Breast epithelium (tissue), 4 donors: ENCODE data around the gene CIT. TPM values are rescaled to one million over a fixed set of nuclear protein-coding genes. Genes with fewer than 3 reads are reported as not detected.

Experiments
- DNase-seq, 2 donors: peaks; one replicate each; pipeline ENCODE4 v3.0.0-alpha.2; 2019; ENCODE audit warnings: low spot score in 2 of 2
- H3K27ac ChIP-seq, 2 donors: fragments of 200-600 bp; sonication (generic) in 1 of 2; one replicate each; pipeline ENCODE4 v1.5.1; 2016 to 2019; ENCODE audit warnings: mild to moderate bottlenecking in 1 of 2
- H3K27me3 ChIP-seq, 2 donors: fragments of 200-600 bp; sonication (generic) in 1 of 2; one replicate each; pipeline versions ENCODE4 v1.5.1 to v1.6.0; 2017 to 2019; ENCODE audit warnings: control low read depth in 1 of 2, mild to moderate bottlenecking in 1 of 2
- H3K36me3 ChIP-seq: fragments of 200-600 bp; one replicate; pipeline ENCODE4 v1.5.1; 2019
- H3K4me1 ChIP-seq, 2 donors: fragments of 200-600 bp; sonication (generic); one replicate each; pipeline ENCODE4 v1.5.1; 2016 to 2019; ENCODE audit warnings: control low read depth in 1 of 2
- H3K4me3 ChIP-seq, 3 donors: fragments of 200-600 bp; sonication (generic); 1 replicate in 2 of 3; 2 replicates in 1 of 3; pipeline ENCODE4 v1.5.1; 2016 to 2019; ENCODE audit warnings: mild to moderate bottlenecking in 3 of 3, moderate library complexity in 2 of 3
- H3K9me3 ChIP-seq, 2 donors: fragments of 200-600 bp; sonication (generic) in 1 of 2; one replicate each; pipeline ENCODE4 v1.5.1; 2016 to 2019; ENCODE audit warnings: control low read depth in 1 of 2
- POLR2A ChIP-seq: fragments of 450-650 bp; IDR thresholded peaks from one replicate; pipeline ENCODE4 v1.6.1; 2016; ENCODE audit warnings: antibody characterized with exemption, mild to moderate bottlenecking, moderate library complexity
- POLR2AphosphoS5 ChIP-seq, 3 donors: sonication (generic); formaldehyde crosslinking; IDR thresholded peaks; one replicate each; pipeline ENCODE4 v1.6.1; 2017; ENCODE audit warnings: antibody characterized with exemption in 3 of 3
- intact Hi-C: fragments of 100-400 bp; cut with DNase I; formaldehyde crosslinking; loops from one replicate; pipeline ENCODE4 v1.15.1; 2023; ENCODE audit warnings: low total_unique reads
- total RNA-seq, 3 donors: library from RNA; depleted of rRNA; stranded (reverse); fragments of >200 nt; gene quantifications; one replicate each; pipeline ENCODE4 v1.1.0, GENCODE V29; 2016
- TF ChIP-seq, protein P1 (sequence below), 3 donors: fragments of 450-650 bp; IDR thresholded peaks; one replicate each; pipeline ENCODE4 v1.5.1; 2016 to 2017; ENCODE audit warnings: antibody characterized with exemption in 3 of 3, mild to moderate bottlenecking in 3 of 3, moderate library complexity in 3 of 3

The CIT gene
- total RNA-seq, 3 donors from 2014 or later = 1.3 to 9.5 (median 2.4) TPM

DNA sequence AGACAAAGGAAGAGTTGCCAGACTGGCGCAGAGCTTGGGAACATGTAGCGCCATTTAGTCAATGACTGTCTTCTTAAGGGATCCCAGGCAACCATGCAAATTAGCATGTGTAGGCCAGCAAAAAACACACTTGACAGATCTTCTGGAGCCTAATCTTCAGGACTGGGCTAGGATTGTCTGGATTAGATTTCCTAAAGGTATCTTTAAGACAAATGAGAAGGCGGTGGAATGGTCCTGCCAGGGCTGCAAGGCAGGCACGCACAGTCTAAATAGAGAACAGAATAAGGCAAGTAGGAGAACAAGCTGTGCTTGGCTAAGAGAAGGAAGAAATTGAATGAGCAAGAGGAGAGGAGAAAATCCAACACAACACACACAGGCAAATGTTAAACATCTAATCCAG, 80.0 kb downstream of the CIT start:
- TF ChIP-seq, protein P1, sequence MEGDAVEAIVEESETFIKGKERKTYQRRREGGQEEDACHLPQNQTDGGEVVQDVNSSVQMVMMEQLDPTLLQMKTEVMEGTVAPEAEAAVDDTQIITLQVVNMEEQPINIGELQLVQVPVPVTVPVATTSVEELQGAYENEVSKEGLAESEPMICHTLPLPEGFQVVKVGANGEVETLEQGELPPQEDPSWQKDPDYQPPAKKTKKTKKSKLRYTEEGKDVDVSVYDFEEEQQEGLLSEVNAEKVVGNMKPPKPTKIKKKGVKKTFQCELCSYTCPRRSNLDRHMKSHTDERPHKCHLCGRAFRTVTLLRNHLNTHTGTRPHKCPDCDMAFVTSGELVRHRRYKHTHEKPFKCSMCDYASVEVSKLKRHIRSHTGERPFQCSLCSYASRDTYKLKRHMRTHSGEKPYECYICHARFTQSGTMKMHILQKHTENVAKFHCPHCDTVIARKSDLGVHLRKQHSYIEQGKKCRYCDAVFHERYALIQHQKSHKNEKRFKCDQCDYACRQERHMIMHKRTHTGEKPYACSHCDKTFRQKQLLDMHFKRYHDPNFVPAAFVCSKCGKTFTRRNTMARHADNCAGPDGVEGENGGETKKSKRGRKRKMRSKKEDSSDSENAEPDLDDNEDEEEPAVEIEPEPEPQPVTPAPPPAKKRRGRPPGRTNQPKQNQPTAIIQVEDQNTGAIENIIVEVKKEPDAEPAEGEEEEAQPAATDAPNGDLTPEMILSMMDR (IDR thresholded peaks at IDR 0.05) = no peak
- TF ChIP-seq POLR2AphosphoS5 (IDR thresholded peaks at IDR 0.05) (no peak), POLR2A (no peak)

DNA sequence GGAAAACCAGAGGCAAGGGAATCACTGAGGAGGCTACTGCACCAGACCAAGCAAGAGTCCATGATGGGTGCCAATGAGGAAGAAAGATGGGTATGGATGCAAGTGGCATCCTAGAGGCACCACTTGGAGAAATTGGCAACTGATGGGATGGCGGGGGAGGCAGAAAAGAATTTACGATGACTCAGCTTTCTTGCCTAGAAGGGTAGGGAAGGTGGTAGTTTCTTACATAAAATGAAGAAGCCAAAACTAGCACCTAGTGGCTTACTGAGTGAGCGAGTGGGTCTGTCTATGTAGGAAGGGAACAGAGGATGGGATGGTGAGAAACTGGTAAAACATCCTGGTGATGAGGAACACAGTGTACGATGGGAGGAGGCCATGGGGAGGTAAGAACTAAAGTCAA, 80.8 kb downstream of the CIT start:
- DNase-seq = no peak
- TF ChIP-seq POLR2AphosphoS5 (IDR thresholded peaks at IDR 0.05) (no peak), POLR2A (no peak)
- TF ChIP-seq, protein P1 (IDR thresholded peaks at IDR 0.05) = no peak
- no peak overlapping the region for H3K4me3 ChIP-seq

More for the DNA sequence above, 80.0 kb downstream of the CIT start:
- no peak for DNase-seq
- intact Hi-C loops = no loop called here
- Histone ChIP-seq H3K4me3 (no peak overlapping the region), H3K36me3 (no peaks in the 10 kb centered on the region), H3K4me1 (no peaks in the 10 kb centered on the region), H3K9me3 (no peaks in the 10 kb centered on the region), H3K27me3 (no peaks in the 10 kb centered on the region), H3K27ac (no peak overlapping the region)

DNA sequence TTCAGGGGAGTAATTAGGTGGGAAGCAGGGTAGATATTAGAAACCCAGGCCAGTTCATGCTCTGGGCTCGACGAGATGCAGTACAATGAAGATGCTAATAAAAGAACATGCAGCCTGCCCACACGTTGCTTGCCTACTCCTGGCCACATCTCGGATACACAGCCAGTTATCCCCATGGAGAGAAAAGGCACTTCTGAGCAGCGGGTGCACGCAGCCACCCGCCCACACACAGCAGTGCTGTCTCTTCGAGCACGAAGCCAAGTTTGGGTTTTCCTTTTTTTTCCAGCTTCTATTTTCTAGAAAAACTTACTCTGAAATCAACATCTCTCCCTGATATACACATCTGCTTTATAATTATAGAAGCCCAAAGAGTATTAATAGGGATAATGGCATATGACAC, 85.7 kb downstream of the CIT start:
- Histone ChIP-seq H3K4me3 (no peak overlapping the region), H3K9me3 (no peaks in the 10 kb centered on the region), H3K27ac (no peak overlapping the region), H3K4me1 (no peaks in the 10 kb centered on the region), H3K27me3 (no peaks in the 10 kb centered on the region), H3K36me3 (no peaks in the 10 kb centered on the region)
- no peak for TF ChIP-seq POLR2AphosphoS5 (IDR thresholded peaks at IDR 0.05)
- DNase-seq = no peak
- intact Hi-C loops = no loop called here

More for the DNA sequence above, 80.8 kb downstream of the CIT start:
- H3K36me3 ChIP-seq = no peaks in the 10 kb centered on the region
- no peak overlapping the region for H3K27ac ChIP-seq
- H3K4me1 ChIP-seq = no peaks in the 10 kb centered on the region
- H3K27me3 ChIP-seq = no peaks in the 10 kb centered on the region
- intact Hi-C loops = no loop called here
- H3K9me3 ChIP-seq = no peaks in the 10 kb centered on the region

DNA sequence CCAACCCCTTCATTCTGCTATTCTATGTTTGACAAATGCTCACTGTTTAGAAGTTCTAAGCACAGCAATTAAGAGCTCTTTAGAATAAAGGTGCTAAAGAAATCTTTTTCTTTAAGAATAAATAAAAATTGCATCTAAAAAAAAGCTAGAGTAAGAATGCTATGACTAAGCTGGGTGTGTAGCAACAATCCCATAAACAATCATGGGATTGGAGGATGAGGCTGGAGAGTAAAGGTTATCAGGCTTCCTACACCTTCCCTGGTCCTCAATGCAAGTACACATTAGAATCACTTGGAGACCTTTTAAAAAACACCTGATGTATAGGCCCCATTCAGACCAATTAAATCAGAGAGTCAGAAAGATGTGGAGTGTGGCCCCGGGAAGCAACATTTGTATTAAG, 88.3 kb downstream of the CIT start:
- Histone ChIP-seq H3K9me3 (no peaks in the 10 kb centered on the region), H3K4me3 (no peak overlapping the region), H3K36me3 (no peaks in the 10 kb centered on the region), H3K27ac (no peak overlapping the region), H3K4me1 (no peaks in the 10 kb centered on the region), H3K27me3 (no peaks in the 10 kb centered on the region)
- intact Hi-C loops = no loop called here
- TF ChIP-seq, protein P1 (IDR thresholded peaks at IDR 0.05) = no peak
- TF ChIP-seq POLR2AphosphoS5 (IDR thresholded peaks at IDR 0.05) (no peak), POLR2A (no peak)
- DNase-seq = no peak

DNA sequence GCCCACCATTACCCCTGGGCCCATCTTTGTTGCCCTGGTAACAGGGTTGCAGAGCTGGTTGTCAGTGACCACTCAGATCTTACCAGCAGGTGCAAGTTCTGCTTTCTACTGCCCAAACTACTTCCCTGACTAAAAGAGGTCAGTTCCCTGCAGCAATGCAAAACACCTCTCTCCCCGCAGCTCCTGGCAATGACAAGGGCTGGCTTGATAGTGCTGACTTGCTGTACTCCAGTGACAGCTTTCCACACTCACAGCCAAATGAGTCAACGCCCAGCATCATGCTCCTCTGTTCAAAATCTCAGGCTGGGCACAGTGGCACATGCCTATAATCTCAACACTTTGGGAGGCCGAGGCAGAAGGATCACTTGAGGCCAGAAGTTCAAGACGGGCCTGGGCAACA, 90.6 kb downstream of the CIT start:
- TF ChIP-seq POLR2AphosphoS5 (IDR thresholded peaks at IDR 0.05) (no peak), POLR2A (no peak)
- TF ChIP-seq, protein P1 (IDR thresholded peaks at IDR 0.05) = no peak
- H3K27me3 ChIP-seq = no peaks in the 10 kb centered on the region
- no peaks in the 10 kb centered on the region for H3K36me3 ChIP-seq
- no peak overlapping the region for H3K27ac ChIP-seq
- no peak for DNase-seq
- H3K4me3 ChIP-seq = no peak overlapping the region
- no peaks in the 10 kb centered on the region for H3K4me1 ChIP-seq
- intact Hi-C loops = no loop called here
- H3K9me3 ChIP-seq = no peaks in the 10 kb centered on the region

DNA sequence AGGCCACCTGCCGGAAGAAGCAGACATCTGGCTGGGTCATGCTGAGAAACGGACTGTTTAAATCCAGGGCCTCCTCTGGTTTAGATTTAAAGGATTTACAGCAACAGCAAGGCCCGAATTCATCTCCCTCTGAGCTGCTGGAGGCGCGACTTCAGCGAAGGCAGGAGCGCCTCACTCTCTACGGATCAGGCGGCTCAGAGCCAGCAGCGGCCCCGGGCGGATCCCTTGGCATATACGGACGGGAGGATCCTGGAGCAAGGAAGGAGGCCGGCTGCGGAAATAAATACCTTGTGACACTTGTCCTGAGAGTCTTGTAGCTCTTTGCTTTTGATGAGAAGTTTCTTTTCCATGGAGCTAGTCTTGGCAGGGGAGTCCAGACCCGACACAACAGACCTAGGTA, 92.4 kb downstream of the CIT start:
- TF ChIP-seq POLR2AphosphoS5 (IDR thresholded peaks at IDR 0.05) (no peak), POLR2A (no peak)
- TF ChIP-seq, protein P1 (IDR thresholded peaks at IDR 0.05) = no peak
- no peaks in the 10 kb centered on the region for H3K27me3 ChIP-seq
- H3K9me3 ChIP-seq = no peaks in the 10 kb centered on the region
- no peaks in the 10 kb centered on the region for H3K36me3 ChIP-seq
- no peak for DNase-seq
- no peak overlapping the region for H3K27ac ChIP-seq
- intact Hi-C loops = no loop called here
- no peak overlapping the region for H3K4me3 ChIP-seq
- H3K4me1 ChIP-seq = no peaks in the 10 kb centered on the region
